ENCODE measurements around the gene ACTR2. TPM values are rescaled to one million over a fixed set of nuclear protein-coding genes. Genes with fewer than 3 reads are reported as not detected.

The ACTR2 gene
- total and polyA plus RNA-seq, 9 donors: 33.4 to 146 (median 113) TPM

- Histone ChIP-seq H3K9me3 (no peaks in the 10 kb centered on the region), H3K27ac (no peak overlapping the region), H3K4me3 (no peak overlapping the region), H3K27me3 (no peaks in the 10 kb centered on the region), H3K4me1 (ENCODE audit: insufficient read depth) (peaks cover 7% of the 10 kb centered on the region), H3K36me3 (no peaks in the 10 kb centered on the region)
- DNase-seq: no peak
- 87 to 98% (median 97%) methylated on average over 5 of the region's 5 CpGs for WGBS, 3 donors
- TF ChIP-seq POLR2A (IDR thresholded peaks at IDR 0.05): no peak
- no peak for TF ChIP-seq EP300 (IDR thresholded peaks at IDR 0.05)
- TF ChIP-seq CTCF (IDR thresholded peaks at IDR 0.05): no peak
- intact Hi-C loops (cut with DNase I): no loop called here
These were observed 91.5 kb downstream of the ACTR2 start for GRCh38 chr2:65319072-65319673.

GRCh38 chr2:65319674-65320041 lies 92.0 kb downstream of the ACTR2 start:
- no peak for DNase-seq
- 95 to 100% (median 100%) methylated on average over 1 of the region's 1 CpG for WGBS, 3 donors
- no peak for TF ChIP-seq POLR2A (IDR thresholded peaks at IDR 0.05)
- TF ChIP-seq CTCF (IDR thresholded peaks at IDR 0.05): no peak
- no peak for TF ChIP-seq EP300 (IDR thresholded peaks at IDR 0.05)

GRCh38 chr2:65320042-65320725 lies 92.6 kb downstream of the ACTR2 start:
- no peaks in the 10 kb centered on the region for H3K27me3 ChIP-seq
- intact Hi-C loops (cut with DNase I): no loop called here
- H3K36me3 ChIP-seq: no peaks in the 10 kb centered on the region
- H3K9me3 ChIP-seq: no peaks in the 10 kb centered on the region
- H3K27ac ChIP-seq: no peak overlapping the region
- no peak overlapping the region for H3K4me3 ChIP-seq
- H3K4me1 ChIP-seq (ENCODE audit: insufficient read depth): peaks cover 7% of the 10 kb centered on the region
- no peak for TF ChIP-seq CTCF (IDR thresholded peaks at IDR 0.05)
- TF ChIP-seq POLR2A (IDR thresholded peaks at IDR 0.05): no peak
- TF ChIP-seq EP300 (IDR thresholded peaks at IDR 0.05): no peak
- 64 to 67% (median 65%) methylated on average over 9 of the region's 9 CpGs for WGBS, 3 donors
- no peak for DNase-seq

More at GRCh38 chr2:65319674-65320041, 92.0 kb downstream of the ACTR2 start:
- no peaks in the 10 kb centered on the region for H3K9me3 ChIP-seq
- no peaks in the 10 kb centered on the region for H3K36me3 ChIP-seq
- no peak overlapping the region for H3K27ac ChIP-seq
- intact Hi-C loops (cut with DNase I): no loop called here
- H3K4me3 ChIP-seq: no peak overlapping the region
- H3K27me3 ChIP-seq: no peaks in the 10 kb centered on the region
- H3K4me1 ChIP-seq (ENCODE audit: insufficient read depth): peaks cover 7% of the 10 kb centered on the region

Other genes starting within 250 kb of the ACTR2 start
- gene SLC1A4, start 238.4 kb upstream of the ACTR2 start, total RNA-seq: 10 to 100 TPM in 6 of 7 donors, 1 to 10 TPM in 1; 5.3 to 51.1 (median 20.8) TPM
- gene SLC1A4, start 238.4 kb upstream of the ACTR2 start, polyA plus RNA-seq: 10 to 100 TPM; 21.3 to 25.5 TPM
- gene CEP68, start 171.4 kb upstream of the ACTR2 start, total RNA-seq: 10 to 100 TPM; 13.7 to 31.6 (median 29.9) TPM
- gene CEP68, start 171.4 kb upstream of the ACTR2 start, polyA plus RNA-seq: 10 to 100 TPM; 18.2 to 25.4 TPM
- 100 to 1,000 TPM in 4 of 7 donors, 10 to 100 TPM in 3; 57.5 to 118 (median 104) TPM for gene RAB1A, start 97.7 kb upstream of the ACTR2 start, total RNA-seq
- 100 to 1,000 TPM in 1 of 2 donors, 10 to 100 TPM in 1; 78.4 to 125 TPM for gene RAB1A, start 97.7 kb upstream of the ACTR2 start, polyA plus RNA-seq
- 10 to 100 TPM; 13.1 to 32.9 (median 17.6) TPM for gene SPRED2, start 204.8 kb downstream of the ACTR2 start, total RNA-seq
- gene SPRED2, start 204.8 kb downstream of the ACTR2 start, polyA plus RNA-seq: 10 to 100 TPM; 13.9 to 32.0 TPM